ENCODE data around the gene C1QBP.

DNA sequence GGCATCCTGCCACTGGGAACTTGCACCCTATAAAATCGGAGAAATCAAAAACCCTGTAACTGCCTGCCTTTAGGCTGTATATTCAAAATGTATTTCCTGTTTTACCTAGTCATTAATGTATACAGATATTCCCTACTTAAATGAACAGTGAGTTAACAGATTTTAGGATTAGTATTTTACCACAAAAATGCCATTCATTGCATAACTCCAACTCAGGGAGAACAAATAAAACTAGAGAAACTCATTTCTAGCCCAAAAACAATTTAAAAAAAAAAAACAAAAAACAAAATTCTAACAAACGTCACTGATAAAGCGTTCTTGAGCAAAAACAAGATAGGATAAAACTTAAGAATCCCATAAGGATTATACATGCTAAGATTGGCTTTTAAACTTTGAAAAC is 33.6 kb upstream of the C1QBP start:
- TF ChIP-seq, protein P1, sequence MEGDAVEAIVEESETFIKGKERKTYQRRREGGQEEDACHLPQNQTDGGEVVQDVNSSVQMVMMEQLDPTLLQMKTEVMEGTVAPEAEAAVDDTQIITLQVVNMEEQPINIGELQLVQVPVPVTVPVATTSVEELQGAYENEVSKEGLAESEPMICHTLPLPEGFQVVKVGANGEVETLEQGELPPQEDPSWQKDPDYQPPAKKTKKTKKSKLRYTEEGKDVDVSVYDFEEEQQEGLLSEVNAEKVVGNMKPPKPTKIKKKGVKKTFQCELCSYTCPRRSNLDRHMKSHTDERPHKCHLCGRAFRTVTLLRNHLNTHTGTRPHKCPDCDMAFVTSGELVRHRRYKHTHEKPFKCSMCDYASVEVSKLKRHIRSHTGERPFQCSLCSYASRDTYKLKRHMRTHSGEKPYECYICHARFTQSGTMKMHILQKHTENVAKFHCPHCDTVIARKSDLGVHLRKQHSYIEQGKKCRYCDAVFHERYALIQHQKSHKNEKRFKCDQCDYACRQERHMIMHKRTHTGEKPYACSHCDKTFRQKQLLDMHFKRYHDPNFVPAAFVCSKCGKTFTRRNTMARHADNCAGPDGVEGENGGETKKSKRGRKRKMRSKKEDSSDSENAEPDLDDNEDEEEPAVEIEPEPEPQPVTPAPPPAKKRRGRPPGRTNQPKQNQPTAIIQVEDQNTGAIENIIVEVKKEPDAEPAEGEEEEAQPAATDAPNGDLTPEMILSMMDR (IDR thresholded peaks at IDR 0.05) = no peak
- TF ChIP-seq, protein P2, sequence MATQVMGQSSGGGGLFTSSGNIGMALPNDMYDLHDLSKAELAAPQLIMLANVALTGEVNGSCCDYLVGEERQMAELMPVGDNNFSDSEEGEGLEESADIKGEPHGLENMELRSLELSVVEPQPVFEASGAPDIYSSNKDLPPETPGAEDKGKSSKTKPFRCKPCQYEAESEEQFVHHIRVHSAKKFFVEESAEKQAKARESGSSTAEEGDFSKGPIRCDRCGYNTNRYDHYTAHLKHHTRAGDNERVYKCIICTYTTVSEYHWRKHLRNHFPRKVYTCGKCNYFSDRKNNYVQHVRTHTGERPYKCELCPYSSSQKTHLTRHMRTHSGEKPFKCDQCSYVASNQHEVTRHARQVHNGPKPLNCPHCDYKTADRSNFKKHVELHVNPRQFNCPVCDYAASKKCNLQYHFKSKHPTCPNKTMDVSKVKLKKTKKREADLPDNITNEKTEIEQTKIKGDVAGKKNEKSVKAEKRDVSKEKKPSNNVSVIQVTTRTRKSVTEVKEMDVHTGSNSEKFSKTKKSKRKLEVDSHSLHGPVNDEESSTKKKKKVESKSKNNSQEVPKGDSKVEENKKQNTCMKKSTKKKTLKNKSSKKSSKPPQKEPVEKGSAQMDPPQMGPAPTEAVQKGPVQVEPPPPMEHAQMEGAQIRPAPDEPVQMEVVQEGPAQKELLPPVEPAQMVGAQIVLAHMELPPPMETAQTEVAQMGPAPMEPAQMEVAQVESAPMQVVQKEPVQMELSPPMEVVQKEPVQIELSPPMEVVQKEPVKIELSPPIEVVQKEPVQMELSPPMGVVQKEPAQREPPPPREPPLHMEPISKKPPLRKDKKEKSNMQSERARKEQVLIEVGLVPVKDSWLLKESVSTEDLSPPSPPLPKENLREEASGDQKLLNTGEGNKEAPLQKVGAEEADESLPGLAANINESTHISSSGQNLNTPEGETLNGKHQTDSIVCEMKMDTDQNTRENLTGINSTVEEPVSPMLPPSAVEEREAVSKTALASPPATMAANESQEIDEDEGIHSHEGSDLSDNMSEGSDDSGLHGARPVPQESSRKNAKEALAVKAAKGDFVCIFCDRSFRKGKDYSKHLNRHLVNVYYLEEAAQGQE (IDR thresholded peaks at IDR 0.05; ENCODE audit: insufficient read depth in 1 of 2, low read depth in 2 of 2, low read length in 1 of 2) = no peak
- TF ChIP-seq POLR2AphosphoS5 (IDR thresholded peaks at IDR 0.05; ENCODE audit: low read depth, low read length) (no peak), TCF7L2 (IDR thresholded peaks at IDR 0.05; ENCODE audit: low read depth, low read length) (no peak)

Measured in Panc1 (cell line).